NB4 (cell line): ENCODE results near the gene EPHB1.

Experiments used
- DNase-seq: peaks from one replicate; pipeline ENCODE4 v3.0.0; 2010; ENCODE audit warnings: low read depth
- H3K4me3 ChIP-seq: one replicate; pipeline ENCODE4 v1.5.1; 2011; ENCODE audit warnings: mild to moderate bottlenecking, low read depth, low read length, moderate library complexity
- CTCF ChIP-seq: IDR thresholded peaks from one replicate; pipeline ENCODE4 v1.5.1; 2012; ENCODE audit warnings: low read depth, low read length
- MYC ChIP-seq: IDR thresholded peaks from 2 replicates; pipeline ENCODE4 v1.6.1; 2011; ENCODE audit warnings: low read depth, low read length
- POLR2A ChIP-seq: IDR thresholded peaks from 2 replicates; pipeline ENCODE4 v1.6.1; 2011; ENCODE audit warnings: mild to moderate bottlenecking; ENCODE audit not compliant: insufficient read length; ENCODE audit errors: extremely low read depth
- TF ChIP-seq, protein P1 (sequence below): IDR thresholded peaks from 2 replicates; pipeline ENCODE4 v1.6.1; 2011; ENCODE audit warnings: low read depth, low read length

Gene EPHB1

GRCh38 chr3:135238236-135238830 lies 443.3 kb downstream of the EPHB1 start:
- H3K4me3 ChIP-seq, result no peak overlapping the region
- DNase-seq, result no peak
- TF ChIP-seq POLR2A (no peak), MYC (no peak), CTCF (no peak)
- TF ChIP-seq, protein P1, sequence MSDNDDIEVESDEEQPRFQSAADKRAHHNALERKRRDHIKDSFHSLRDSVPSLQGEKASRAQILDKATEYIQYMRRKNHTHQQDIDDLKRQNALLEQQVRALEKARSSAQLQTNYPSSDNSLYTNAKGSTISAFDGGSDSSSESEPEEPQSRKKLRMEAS, result no peak

- DNase-seq, result no peak
- no peak for TF ChIP-seq CTCF
- no peak for TF ChIP-seq MYC
- TF ChIP-seq, protein P1, result no peak
- no peak for TF ChIP-seq POLR2A
- no peak overlapping the region for H3K4me3 ChIP-seq
Observed at GRCh38 chr3:135238871-135239614, 444.0 kb downstream of the EPHB1 start.

GRCh38 chr3:135239615-135239884 lies 444.5 kb downstream of the EPHB1 start:
- TF ChIP-seq CTCF, result no peak
- TF ChIP-seq POLR2A, result no peak
- TF ChIP-seq MYC, result no peak
- TF ChIP-seq, protein P1, result no peak
- no peak overlapping the region for H3K4me3 ChIP-seq
- no peak for DNase-seq

- no peak overlapping the region for H3K4me3 ChIP-seq
- DNase-seq, result peak; percentile 31
- TF ChIP-seq, protein P1, result no peak
- peak; percentile 25 for TF ChIP-seq CTCF
- TF ChIP-seq MYC, result no peak
- no peak for TF ChIP-seq POLR2A
Observed at GRCh38 chr3:135240426-135240825, 445.4 kb downstream of the EPHB1 start.

GRCh38 chr3:135242285-135242684 lies 447.2 kb downstream of the EPHB1 start:
- H3K4me3 ChIP-seq, result no peak overlapping the region
- DNase-seq, result no peak
- TF ChIP-seq CTCF, result no peak
- TF ChIP-seq POLR2A, result no peak
- TF ChIP-seq, protein P1, result no peak
- no peak for TF ChIP-seq MYC

GRCh38 chr3:135243616-135244015 lies 448.6 kb downstream of the EPHB1 start:
- DNase-seq, result no peak
- TF ChIP-seq, protein P1, result no peak
- no peak for TF ChIP-seq POLR2A
- no peak for TF ChIP-seq MYC
- TF ChIP-seq CTCF, result no peak
- no peak overlapping the region for H3K4me3 ChIP-seq
